ENCODE results near the gene ZNF3.

The ZNF3 gene

DNA sequence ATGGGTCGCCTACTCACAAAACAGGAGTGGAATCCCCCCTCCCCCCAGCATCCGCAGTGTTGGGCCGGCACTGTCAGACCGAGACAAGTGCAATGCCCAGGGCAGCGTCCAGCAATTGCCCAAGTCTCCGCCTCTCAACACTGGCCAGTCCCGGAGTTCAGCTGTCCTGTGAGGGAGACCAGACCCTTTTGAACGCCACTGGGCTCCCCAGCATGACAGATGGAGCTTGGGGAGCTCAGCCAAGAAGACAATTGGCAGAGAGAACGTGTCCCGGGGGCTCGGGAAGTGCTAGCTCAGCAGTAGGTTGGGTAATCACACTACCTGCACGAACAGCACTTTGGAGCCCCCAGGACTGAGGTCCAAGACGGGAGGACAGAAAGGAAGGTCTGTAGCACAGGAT lies 12.0 kb upstream of the ZNF3 start:
- TF ChIP-seq, protein P1, sequence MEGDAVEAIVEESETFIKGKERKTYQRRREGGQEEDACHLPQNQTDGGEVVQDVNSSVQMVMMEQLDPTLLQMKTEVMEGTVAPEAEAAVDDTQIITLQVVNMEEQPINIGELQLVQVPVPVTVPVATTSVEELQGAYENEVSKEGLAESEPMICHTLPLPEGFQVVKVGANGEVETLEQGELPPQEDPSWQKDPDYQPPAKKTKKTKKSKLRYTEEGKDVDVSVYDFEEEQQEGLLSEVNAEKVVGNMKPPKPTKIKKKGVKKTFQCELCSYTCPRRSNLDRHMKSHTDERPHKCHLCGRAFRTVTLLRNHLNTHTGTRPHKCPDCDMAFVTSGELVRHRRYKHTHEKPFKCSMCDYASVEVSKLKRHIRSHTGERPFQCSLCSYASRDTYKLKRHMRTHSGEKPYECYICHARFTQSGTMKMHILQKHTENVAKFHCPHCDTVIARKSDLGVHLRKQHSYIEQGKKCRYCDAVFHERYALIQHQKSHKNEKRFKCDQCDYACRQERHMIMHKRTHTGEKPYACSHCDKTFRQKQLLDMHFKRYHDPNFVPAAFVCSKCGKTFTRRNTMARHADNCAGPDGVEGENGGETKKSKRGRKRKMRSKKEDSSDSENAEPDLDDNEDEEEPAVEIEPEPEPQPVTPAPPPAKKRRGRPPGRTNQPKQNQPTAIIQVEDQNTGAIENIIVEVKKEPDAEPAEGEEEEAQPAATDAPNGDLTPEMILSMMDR (IDR thresholded peaks at IDR 0.05; ENCODE audit: extremely low read depth, insufficient read depth, missing control alignments) = no peak
- DNase-seq (ENCODE audit: low spot score) = no peak
- in situ Hi-C loops (cut with MboI; ENCODE audit: low pct_unique_long_range_greater_than_20kb, low sequenced_read_pairs, unreplicated experiment) = no loop called here

DNA sequence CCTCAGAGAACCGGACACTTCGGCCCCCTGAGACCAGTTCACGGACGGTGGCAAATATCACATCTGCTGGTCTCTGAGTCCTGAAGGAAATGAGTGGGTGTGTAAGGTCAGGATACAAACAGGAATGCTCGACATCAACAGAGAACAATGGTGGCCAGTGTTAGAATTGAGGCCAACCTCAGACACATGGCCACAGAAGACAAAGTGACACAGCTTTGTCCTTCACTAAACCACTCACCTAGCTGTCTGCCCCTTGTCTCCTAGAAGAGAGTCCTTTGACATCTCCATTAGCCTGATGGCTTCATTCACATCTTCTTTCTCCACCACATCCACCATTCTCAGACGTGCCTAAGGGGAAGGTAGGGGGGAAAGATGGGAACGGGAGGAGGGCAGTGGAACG lies 11.5 kb upstream of the ZNF3 start:
- TF ChIP-seq, protein P1 (IDR thresholded peaks at IDR 0.05; ENCODE audit: extremely low read depth, insufficient read depth, missing control alignments) = no peak
- in situ Hi-C loops (cut with MboI; ENCODE audit: low pct_unique_long_range_greater_than_20kb, low sequenced_read_pairs, unreplicated experiment) = no loop called here
- no peak for DNase-seq (ENCODE audit: low spot score)

DNA sequence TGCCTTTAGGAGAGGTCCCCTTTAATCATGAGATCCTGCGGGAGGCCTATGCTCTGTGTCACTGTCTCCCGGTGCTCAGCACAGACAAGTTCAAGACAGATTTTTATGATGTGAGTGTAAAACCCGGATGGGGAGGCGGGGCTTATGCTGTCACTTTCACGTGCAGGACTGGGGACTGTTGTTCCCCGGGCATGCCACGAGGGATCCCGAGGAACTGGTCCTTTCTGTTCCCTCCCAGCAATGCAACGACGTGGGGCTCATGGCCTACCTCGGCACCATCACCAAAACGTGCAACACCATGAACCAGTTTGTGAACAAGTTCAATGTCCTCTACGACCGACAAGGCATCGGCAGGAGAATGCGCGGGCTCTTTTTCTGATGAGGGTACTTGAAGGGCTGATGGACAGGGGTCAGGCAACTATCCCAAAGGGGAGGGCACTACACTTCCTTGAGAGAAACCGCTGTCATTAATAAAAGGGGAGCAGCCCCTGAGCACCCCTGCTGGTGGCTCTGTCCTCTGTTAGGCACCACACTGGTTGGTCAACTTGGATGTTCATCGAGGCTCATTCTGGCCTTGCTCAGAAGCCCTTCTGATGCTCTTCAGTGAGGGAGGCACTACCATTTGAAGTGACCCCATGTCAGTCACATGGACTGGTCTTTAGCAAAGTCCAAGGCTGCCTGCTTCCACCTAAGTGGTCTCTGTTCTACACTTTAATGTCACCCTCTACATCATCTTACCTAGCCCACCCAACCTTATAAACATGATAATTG lies 10.1 kb upstream of the ZNF3 start:
- in situ Hi-C loops (cut with MboI; ENCODE audit: low pct_unique_long_range_greater_than_20kb, low sequenced_read_pairs, unreplicated experiment) = no loop called here
- no peak for DNase-seq (ENCODE audit: low spot score)
- TF ChIP-seq, protein P1 (IDR thresholded peaks at IDR 0.05; ENCODE audit: extremely low read depth, insufficient read depth, missing control alignments) = no peak

DNA sequence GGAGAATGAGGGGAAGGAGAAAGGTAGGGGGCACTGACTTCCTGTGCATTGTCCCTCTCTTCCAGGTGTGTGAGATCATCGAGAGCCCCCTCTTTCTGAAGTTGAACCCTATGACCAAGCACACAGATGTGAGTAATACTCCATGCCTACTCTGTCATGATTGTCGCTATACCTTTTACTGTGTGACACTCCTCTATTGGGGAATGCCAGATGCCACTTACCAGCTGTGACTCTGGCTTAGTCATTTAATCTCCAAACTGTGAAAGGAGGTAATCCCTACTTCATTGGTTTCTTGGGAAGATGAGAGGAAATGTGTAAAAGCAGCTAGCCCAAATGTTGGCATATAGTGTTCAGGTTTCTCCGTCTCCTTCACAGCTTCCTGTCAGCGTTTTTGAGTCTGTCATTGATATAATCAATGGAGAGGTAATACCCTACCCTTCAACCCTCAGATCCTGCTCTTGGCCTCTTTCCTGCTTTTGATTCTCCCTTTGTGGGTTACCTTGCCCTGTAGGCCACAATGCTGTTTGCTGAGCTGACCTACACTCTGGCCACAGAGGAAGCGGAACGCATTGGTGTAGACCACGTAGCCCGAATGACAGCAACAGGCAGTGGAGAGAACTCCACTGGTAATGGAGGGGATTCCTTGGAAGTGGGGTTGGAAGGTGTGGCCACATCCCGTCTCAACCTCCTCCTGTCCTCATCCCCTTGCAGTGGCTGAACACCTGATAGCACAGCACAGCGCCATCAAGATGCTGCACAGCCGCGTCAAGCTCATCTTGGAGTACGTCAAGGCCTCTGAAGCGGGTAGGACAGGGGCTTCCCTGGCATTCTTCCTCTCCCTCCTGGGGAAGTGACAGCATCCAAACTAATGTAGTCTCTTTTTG lies 9.2 kb upstream of the ZNF3 start:
- in situ Hi-C loops (cut with MboI; ENCODE audit: low pct_unique_long_range_greater_than_20kb, low sequenced_read_pairs, unreplicated experiment) = no loop called here
- DNase-seq (ENCODE audit: low spot score) = no peak

DNA sequence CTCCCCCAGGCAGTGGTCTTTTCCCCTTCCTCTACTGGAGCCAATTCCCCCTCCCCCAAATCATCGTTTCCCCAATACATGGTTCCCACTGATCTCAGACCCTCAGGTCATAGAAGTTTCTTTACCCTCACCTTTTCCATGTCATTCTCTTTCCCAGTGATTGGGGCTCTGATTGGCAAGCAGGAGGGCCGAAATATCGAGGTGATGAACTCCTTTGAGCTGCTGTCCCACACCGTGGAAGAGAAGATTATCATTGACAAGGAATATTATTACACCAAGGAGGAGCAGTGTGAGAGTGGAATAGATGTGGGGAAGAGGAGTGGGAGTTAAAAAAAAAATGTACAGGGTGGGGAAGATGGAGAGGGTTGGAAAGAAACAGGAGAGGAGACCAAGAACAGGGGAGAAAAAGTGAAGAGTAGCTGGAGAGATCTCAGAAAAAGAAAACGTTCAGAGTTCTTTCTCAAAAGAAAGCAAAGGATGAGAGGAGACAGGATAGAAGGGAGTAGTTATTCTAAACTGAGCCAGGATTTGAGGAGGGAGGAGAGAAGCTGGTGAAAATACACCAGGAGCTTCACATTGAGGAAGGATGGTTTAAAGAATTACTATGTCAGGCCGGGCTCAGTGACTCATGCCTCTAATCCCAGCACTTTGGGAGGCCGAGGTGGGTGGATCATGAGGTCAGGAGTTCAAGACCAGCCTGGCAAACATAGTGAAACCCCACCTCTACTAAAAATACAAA lies 8.1 kb upstream of the ZNF3 start:
- TF ChIP-seq, protein P1 (IDR thresholded peaks at IDR 0.05; ENCODE audit: extremely low read depth, insufficient read depth, missing control alignments) = no peak
- in situ Hi-C loops (cut with MboI; ENCODE audit: low pct_unique_long_range_greater_than_20kb, low sequenced_read_pairs, unreplicated experiment) = no loop called here
- DNase-seq (ENCODE audit: low spot score) = no peak

More for the DNA sequence above, 9.2 kb upstream of the ZNF3 start:
- TF ChIP-seq, protein P1 (IDR thresholded peaks at IDR 0.05; ENCODE audit: extremely low read depth, insufficient read depth, missing control alignments) = no peak

Measured in GM13977 (cell line).